ENCODE results near the gene PEAR1. TPM values are rescaled to one million over a fixed set of nuclear protein-coding genes. Genes with fewer than 3 reads are reported as not detected.

PEAR1 gene
- total RNA-seq, 3 donors from 2014 or later: 4.0 to 15.1 (median 6.2) TPM

DNA sequence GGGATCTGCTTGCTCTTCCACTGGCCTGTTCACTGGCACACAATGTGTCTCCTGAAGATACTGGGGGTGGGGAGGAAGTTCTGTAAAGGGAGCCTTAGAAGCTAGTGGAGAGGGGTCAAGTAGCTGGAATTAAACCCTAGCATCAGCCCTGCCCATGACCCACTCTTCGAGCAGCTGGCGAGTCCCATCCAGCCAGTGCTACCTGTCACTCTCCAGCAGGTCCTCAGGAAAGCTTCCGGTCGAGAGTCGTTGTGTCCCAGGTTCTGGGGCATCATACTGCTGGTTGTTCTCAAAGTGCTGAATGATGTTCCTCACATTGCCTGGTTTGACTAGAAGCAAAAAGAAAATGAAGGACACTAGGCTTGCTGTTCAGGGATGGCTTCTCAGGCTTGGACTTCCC lies 57.9 kb downstream of the PEAR1 start:
- Histone ChIP-seq H3K9me3 (no peaks in the 10 kb centered on the region), H3K36me3 (peaks cover 25% of the 10 kb centered on the region), H3K4me3 (no peak overlapping the region), H3K27me3 (no peaks in the 10 kb centered on the region), H3K27ac (no peak overlapping the region), H3K4me1 (no peaks in the 10 kb centered on the region)
- no peak for TF ChIP-seq POLR2A (IDR thresholded peaks at IDR 0.05)
- TF ChIP-seq POLR2AphosphoS5 (IDR thresholded peaks at IDR 0.05): no peak
- TF ChIP-seq, protein P1, sequence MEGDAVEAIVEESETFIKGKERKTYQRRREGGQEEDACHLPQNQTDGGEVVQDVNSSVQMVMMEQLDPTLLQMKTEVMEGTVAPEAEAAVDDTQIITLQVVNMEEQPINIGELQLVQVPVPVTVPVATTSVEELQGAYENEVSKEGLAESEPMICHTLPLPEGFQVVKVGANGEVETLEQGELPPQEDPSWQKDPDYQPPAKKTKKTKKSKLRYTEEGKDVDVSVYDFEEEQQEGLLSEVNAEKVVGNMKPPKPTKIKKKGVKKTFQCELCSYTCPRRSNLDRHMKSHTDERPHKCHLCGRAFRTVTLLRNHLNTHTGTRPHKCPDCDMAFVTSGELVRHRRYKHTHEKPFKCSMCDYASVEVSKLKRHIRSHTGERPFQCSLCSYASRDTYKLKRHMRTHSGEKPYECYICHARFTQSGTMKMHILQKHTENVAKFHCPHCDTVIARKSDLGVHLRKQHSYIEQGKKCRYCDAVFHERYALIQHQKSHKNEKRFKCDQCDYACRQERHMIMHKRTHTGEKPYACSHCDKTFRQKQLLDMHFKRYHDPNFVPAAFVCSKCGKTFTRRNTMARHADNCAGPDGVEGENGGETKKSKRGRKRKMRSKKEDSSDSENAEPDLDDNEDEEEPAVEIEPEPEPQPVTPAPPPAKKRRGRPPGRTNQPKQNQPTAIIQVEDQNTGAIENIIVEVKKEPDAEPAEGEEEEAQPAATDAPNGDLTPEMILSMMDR (IDR thresholded peaks at IDR 0.05): no peak
- intact Hi-C loops (cut with DNase I; ENCODE audit: low total_unique reads): no loop called here
- no peak for DNase-seq (ENCODE audit: low spot score in 2 of 2)

DNA sequence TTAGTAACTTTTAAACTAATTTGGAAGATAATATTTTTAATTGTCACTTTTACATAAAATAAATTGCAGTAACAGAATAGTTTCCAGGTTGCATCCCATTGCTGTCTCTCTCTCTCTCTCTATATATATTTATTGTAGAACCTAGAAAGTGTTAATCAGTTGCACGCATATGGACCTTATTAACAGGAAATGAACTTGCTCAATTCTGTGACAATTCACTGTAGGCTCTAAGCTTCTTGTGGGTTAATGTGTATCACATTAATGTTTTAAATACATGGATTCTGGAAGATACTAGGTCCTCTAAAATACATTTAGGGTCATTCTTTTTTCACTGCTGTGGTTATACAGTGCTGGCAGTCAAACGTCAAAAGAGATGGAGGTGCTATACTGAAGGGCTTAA lies 60.1 kb downstream of the PEAR1 start:
- TF ChIP-seq POLR2A (IDR thresholded peaks at IDR 0.05) (no peak), POLR2AphosphoS5 (IDR thresholded peaks at IDR 0.05) (no peak)
- TF ChIP-seq, protein P1 (IDR thresholded peaks at IDR 0.05): no peak
- H3K27ac ChIP-seq: no peak overlapping the region
- H3K27me3 ChIP-seq: no peaks in the 10 kb centered on the region
- H3K4me3 ChIP-seq: no peak overlapping the region
- intact Hi-C loops (cut with DNase I; ENCODE audit: low total_unique reads): no loop called here
- H3K36me3 ChIP-seq: peaks cover 24% of the 10 kb centered on the region
- no peak for DNase-seq (ENCODE audit: low spot score in 2 of 2)
- no peaks in the 10 kb centered on the region for H3K4me1 ChIP-seq
- H3K9me3 ChIP-seq: no peaks in the 10 kb centered on the region

DNA sequence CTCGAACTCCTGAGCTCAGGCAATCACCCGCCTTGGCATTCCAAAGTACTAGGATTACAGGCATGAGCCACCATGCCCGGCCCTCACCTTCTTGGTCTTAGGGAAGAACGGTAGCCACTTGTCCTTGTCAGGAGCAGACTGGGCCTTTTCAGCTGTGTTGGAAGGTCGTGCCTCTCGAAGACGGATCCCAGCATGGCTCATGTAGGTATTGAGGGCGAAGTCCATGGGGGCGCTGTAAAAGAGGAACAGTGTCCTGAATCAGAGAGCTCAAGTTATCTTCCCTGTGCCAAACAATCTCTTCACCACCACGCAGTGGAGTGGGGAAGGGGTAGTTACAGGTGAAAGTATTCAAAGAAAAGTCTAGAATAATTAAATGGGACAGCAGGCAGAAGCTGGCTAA lies 62.8 kb downstream of the PEAR1 start:
- Histone ChIP-seq H3K36me3 (peaks cover 26% of the 10 kb centered on the region), H3K9me3 (no peaks in the 10 kb centered on the region), H3K27me3 (no peaks in the 10 kb centered on the region), H3K4me3 (no peak overlapping the region), H3K4me1 (no peaks in the 10 kb centered on the region), H3K27ac (no peak overlapping the region)
- no peak for DNase-seq (ENCODE audit: low spot score in 2 of 2)
- TF ChIP-seq POLR2A (IDR thresholded peaks at IDR 0.05): no peak
- no peak for TF ChIP-seq POLR2AphosphoS5 (IDR thresholded peaks at IDR 0.05)
- TF ChIP-seq, protein P1 (IDR thresholded peaks at IDR 0.05): no peak
- intact Hi-C loops (cut with DNase I; ENCODE audit: low total_unique reads): no loop called here

DNA sequence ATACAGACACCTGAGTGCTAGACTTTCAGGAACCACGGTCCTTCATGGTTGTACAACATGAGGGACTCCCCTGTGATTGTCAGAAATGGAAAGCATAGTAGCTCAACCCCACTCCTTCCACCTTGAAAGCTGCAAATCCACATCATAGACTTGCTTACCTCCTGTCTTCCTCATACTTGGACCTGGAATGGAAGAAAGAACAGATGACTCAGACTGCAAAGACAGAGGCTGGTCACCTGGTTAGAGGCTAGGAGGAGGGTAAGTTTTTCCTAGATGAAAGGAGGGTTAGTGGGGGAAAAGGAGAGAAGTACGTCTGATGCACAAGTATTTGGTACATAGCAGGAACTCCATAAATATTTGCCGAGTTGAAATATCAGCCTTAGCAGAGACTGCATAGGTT lies 64.1 kb downstream of the PEAR1 start:
- Histone ChIP-seq H3K27me3 (no peaks in the 10 kb centered on the region), H3K27ac (no peak overlapping the region), H3K9me3 (no peaks in the 10 kb centered on the region), H3K4me3 (no peak overlapping the region), H3K4me1 (no peaks in the 10 kb centered on the region), H3K36me3 (peaks cover 21% of the 10 kb centered on the region)
- TF ChIP-seq POLR2A (IDR thresholded peaks at IDR 0.05) (no peak), POLR2AphosphoS5 (IDR thresholded peaks at IDR 0.05) (no peak)
- TF ChIP-seq, protein P1 (IDR thresholded peaks at IDR 0.05): no peak
- no peak for DNase-seq (ENCODE audit: low spot score in 2 of 2)
- intact Hi-C loops (cut with DNase I; ENCODE audit: low total_unique reads): no loop called here

DNA sequence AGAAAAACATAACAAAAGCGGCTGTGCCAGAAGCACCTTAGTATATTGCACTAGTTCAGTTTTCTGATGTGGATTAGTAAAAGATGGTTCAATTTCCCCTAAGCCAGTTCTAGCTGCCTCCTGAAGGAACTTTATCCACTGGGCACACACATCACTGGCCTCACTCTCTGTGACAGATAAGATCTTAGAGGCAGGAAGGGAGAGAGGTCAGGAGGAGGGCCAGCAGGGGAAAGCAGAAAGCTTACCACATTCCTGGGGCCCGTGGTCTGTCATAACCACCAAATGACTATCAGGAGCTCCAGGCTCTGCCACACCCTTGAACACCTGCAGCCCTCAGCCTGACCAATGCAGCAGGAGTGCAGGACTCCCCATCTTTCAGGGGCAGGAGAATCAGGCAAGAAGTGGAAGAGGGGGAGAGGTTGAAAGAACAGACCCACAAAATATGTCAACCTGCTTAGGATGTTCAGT lies 64.8 kb downstream of the PEAR1 start:
- intact Hi-C loops (cut with DNase I; ENCODE audit: low total_unique reads): no loop called here
- TF ChIP-seq POLR2A (IDR thresholded peaks at IDR 0.05): no peak
- TF ChIP-seq, protein P1 (IDR thresholded peaks at IDR 0.05): no peak
- no peak for TF ChIP-seq POLR2AphosphoS5 (IDR thresholded peaks at IDR 0.05)
- peaks cover 21% of the 10 kb centered on the region for H3K36me3 ChIP-seq

More for the DNA sequence above, 64.8 kb downstream of the PEAR1 start:
- Histone ChIP-seq H3K9me3 (no peaks in the 10 kb centered on the region), H3K27me3 (no peaks in the 10 kb centered on the region), H3K4me1 (no peaks in the 10 kb centered on the region), H3K4me3 (no peak overlapping the region), H3K27ac (no peak overlapping the region)
- no peak for DNase-seq (ENCODE audit: low spot score in 2 of 2)
